Chondrocyte (in vitro differentiated cells): ENCODE measurements around the gene PALS2. TPM values are rescaled to one million over a fixed set of nuclear protein-coding genes. Genes with fewer than 3 reads are reported as not detected.

Experiments used
- DNase-seq: peaks from one replicate; pipeline ENCODE4 v3.0.0; 2021; ENCODE audit warnings: mixed read lengths, low spot score
- H3K27ac Mint-ChIP-seq: one replicate; pipeline ENCODE4 v1.8.0; 2021; ENCODE audit warnings: mild to moderate bottlenecking, moderate library complexity, mixed read lengths; ENCODE audit not compliant: unreplicated experiment
- H3K27me3 Mint-ChIP-seq: 2 replicates; pipeline ENCODE4 v1.8.0; 2021; ENCODE audit warnings: low read depth, mixed read lengths
- H3K36me3 Mint-ChIP-seq: 2 replicates; pipeline ENCODE4 v1.8.0; 2021; ENCODE audit warnings: low read depth, mixed read lengths
- H3K4me1 Mint-ChIP-seq: 2 replicates; pipeline ENCODE4 v1.8.0; 2021; ENCODE audit warnings: low read depth, mild to moderate bottlenecking, mixed read lengths
- H3K4me3 Mint-ChIP-seq: one replicate; pipeline ENCODE4 v1.8.0; 2021; ENCODE audit warnings: mild to moderate bottlenecking, moderate library complexity, mixed read lengths; ENCODE audit not compliant: unreplicated experiment
- H3K9me3 Mint-ChIP-seq: 2 replicates; pipeline ENCODE4 v1.8.0; 2021; ENCODE audit warnings: low read depth, mixed read lengths
- total RNA-seq: library from RNA; stranded (reverse); gene quantifications from 3 replicates; pipeline ENCODE4 v1.2.1, GENCODE V29; 2021
- TF ChIP-seq, protein P1 (sequence below): fragments of 200-600 bp; sonication (generic); IDR thresholded peaks from 2 replicates; pipeline ENCODE4 v1.5.0; 2021; ENCODE audit warnings: antibody characterized with exemption, mild to moderate bottlenecking, moderate library complexity

Gene PALS2
- total RNA-seq, 1 donor from 2014 or later: 30.4 TPM

DNA sequence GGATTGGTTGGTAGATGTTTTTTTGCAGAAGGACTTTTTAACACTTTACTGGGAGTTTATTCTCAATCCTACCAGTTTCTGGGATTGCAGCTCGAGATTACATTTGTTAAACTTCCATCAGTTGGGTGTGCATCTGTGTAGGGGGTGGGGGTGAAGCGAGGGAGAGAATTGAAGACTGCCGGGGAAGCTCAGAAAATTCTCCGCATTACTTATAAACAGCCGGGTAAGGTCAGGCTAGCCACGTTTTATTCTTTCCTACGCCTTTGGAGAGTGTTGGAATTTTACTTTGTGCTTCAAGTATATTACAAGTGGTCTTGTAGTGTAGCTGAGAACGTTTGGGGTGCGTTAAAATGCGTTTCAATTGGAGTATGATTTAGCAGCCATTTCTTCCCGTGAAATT is 1.1 kb downstream of the PALS2 start:
- Mint-ChIP-seq H3K36me3 (no peaks in the 10 kb centered on the region), H3K4me3 (peak overlapping the region; percentile 98), H3K27me3 (peaks cover 10% of the 10 kb centered on the region), H3K4me1 (peaks cover 23% of the 10 kb centered on the region), H3K27ac (peak overlapping the region; percentile 96), H3K9me3 (no peaks in the 10 kb centered on the region)
- DNase-seq: no peak
- TF ChIP-seq, protein P1, sequence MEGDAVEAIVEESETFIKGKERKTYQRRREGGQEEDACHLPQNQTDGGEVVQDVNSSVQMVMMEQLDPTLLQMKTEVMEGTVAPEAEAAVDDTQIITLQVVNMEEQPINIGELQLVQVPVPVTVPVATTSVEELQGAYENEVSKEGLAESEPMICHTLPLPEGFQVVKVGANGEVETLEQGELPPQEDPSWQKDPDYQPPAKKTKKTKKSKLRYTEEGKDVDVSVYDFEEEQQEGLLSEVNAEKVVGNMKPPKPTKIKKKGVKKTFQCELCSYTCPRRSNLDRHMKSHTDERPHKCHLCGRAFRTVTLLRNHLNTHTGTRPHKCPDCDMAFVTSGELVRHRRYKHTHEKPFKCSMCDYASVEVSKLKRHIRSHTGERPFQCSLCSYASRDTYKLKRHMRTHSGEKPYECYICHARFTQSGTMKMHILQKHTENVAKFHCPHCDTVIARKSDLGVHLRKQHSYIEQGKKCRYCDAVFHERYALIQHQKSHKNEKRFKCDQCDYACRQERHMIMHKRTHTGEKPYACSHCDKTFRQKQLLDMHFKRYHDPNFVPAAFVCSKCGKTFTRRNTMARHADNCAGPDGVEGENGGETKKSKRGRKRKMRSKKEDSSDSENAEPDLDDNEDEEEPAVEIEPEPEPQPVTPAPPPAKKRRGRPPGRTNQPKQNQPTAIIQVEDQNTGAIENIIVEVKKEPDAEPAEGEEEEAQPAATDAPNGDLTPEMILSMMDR: no peak

DNA sequence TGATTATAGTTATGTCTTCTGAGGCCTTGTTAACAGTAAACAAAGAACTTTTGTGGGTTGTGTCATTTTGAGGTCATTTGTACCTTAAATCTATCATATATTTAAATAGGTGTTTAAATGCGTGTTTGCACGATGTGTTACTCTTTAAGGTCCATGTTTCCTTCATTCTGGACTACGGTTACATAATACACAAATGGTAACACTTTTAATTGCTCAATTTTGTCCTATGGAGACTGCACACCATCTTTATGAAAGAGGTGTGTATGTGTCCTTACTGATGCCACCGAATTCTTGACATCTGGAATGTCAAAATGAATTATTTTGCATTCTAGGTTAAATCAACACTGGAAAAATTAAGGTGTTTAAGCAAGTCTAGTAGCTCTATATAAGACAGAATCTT is 1.7 kb downstream of the PALS2 start:
- peak overlapping the region; percentile 98 for H3K4me3 Mint-ChIP-seq
- no peaks in the 10 kb centered on the region for H3K9me3 Mint-ChIP-seq
- peaks cover 6% of the 10 kb centered on the region for H3K27me3 Mint-ChIP-seq
- DNase-seq: no peak
- TF ChIP-seq, protein P1: no peak
- peaks cover 23% of the 10 kb centered on the region for H3K4me1 Mint-ChIP-seq
- no peaks in the 10 kb centered on the region for H3K36me3 Mint-ChIP-seq
- H3K27ac Mint-ChIP-seq: no peak overlapping the region

GRCh38 chr7:24576171-24577025 is 3.1 kb downstream of the PALS2 start:
- no peaks in the 10 kb centered on the region for H3K36me3 Mint-ChIP-seq
- no peaks in the 10 kb centered on the region for H3K9me3 Mint-ChIP-seq
- TF ChIP-seq, protein P1: peak; percentile 87
- no peaks in the 10 kb centered on the region for H3K27me3 Mint-ChIP-seq
- H3K27ac Mint-ChIP-seq: no peak overlapping the region
- no peak overlapping the region for H3K4me3 Mint-ChIP-seq
- no peak for DNase-seq
- H3K4me1 Mint-ChIP-seq: peaks cover 23% of the 10 kb centered on the region

GRCh38 chr7:24578052-24578451 is 4.8 kb downstream of the PALS2 start:
- DNase-seq: no peak
- Mint-ChIP-seq H3K4me3 (no peak overlapping the region), H3K36me3 (no peaks in the 10 kb centered on the region), H3K9me3 (no peaks in the 10 kb centered on the region), H3K27ac (no peak overlapping the region), H3K4me1 (peaks cover 16% of the 10 kb centered on the region), H3K27me3 (no peaks in the 10 kb centered on the region)
- TF ChIP-seq, protein P1: no peak

DNA sequence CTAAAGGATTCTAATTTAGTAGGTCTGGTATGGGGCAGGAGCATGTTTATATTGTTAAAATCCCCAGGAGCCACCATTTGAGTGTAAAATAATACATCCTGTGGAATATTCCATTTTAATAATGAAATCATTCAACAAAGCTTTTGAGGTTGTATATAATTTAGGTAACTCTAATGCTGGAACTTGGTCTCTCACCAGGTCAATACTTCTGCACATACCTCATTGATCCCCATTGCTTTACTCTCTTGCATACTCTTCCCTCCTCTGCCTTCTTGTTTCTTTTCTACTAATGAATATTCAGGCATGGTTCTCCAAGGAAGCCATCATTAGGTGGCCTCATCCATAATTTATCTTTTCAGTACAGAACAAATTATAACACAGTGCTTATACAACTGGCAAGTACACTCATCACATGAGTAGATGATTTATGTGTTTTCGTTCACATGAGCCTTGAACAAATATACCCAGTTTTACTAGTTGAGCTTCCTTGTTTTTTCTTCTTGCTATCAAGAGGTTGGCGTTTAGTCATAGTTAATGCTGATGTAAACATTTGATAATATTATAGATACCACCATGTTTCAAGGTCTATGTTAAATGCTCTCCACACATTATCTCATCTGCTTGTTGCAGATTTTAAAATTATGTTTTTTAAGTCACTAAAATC is 7.2 kb downstream of the PALS2 start:
- TF ChIP-seq, protein P1: no peak
- peaks cover 4% of the 10 kb centered on the region for H3K4me1 Mint-ChIP-seq
- no peak for DNase-seq

More for the DNA sequence above, 7.2 kb downstream of the PALS2 start:
- no peak overlapping the region for H3K4me3 Mint-ChIP-seq
- H3K27me3 Mint-ChIP-seq: no peaks in the 10 kb centered on the region
- H3K9me3 Mint-ChIP-seq: no peaks in the 10 kb centered on the region
- H3K27ac Mint-ChIP-seq: no peak overlapping the region
- H3K36me3 Mint-ChIP-seq: no peaks in the 10 kb centered on the region
